H1 (cell line): ENCODE results near the gene AGBL1. TPM values are rescaled to one million over a fixed set of nuclear protein-coding genes. Genes with fewer than 3 reads are reported as not detected.

ENCODE experiments used
- CHD7 ChIP-seq: fragments of 300-600 bp; sonication (generic); IDR thresholded peaks from 2 replicates; pipeline ENCODE4 v1.7.1; 2012; ENCODE audit warnings: low read length, moderate library complexity, mild to moderate bottlenecking, inconsistent platforms; ENCODE audit not compliant: insufficient replicate concordance
- CREB1 ChIP-seq: IDR thresholded peaks from 2 replicates; pipeline ENCODE4 v1.6.1; 2012; ENCODE audit warnings: inconsistent platforms
- YY1 ChIP-seq: IDR thresholded peaks from 2 replicates; pipeline ENCODE4 v1.6.1; 2011; ENCODE audit warnings: low read depth, mild to moderate bottlenecking, low read length
- polyA plus RNA-seq, 7 experiments: library from polyadenylated mRNA; depleted of rRNA in 3 of 7; stranded (reverse) in 5 of 7; unstranded in 2 of 7; fragments of >200 nt in 5 of 7; fragments of 200-250 nt in 2 of 7; gene quantifications; 1 replicate in 5 of 7; 2 replicates in 1 of 7; 4 replicates in 1 of 7; pipeline versions ENCODE4 v1.2.1 to v1.2.3, GENCODE V29; 2011 to 2013; ENCODE audit warnings: missing spikeins in 2 of 7, mixed read lengths in 2 of 7
- total RNA-seq: library from RNA; stranded (reverse); fragmentation: NEBNext Ultra II Directional; extraction: Animal tissue kit (Norgen Biotek cat#: 25700); gene quantifications from 2 replicates; pipeline ENCODE4 v1.2.1, GENCODE V29; 2021

Gene AGBL1
- total and polyA plus RNA-seq, 2 of the 8 experiments (the other 6 are each of a cell fraction or from before 2014, with no cell fraction given): not detected

GRCh38 chr15:86322629-86323028 lies 243.0 kb downstream of the AGBL1 start (continued):
- no peak for TF ChIP-seq CHD7
- TF ChIP-seq CREB1: no peak
- no peak for TF ChIP-seq YY1
